Measurements from ENCODE around the gene TNNC1.

DNA sequence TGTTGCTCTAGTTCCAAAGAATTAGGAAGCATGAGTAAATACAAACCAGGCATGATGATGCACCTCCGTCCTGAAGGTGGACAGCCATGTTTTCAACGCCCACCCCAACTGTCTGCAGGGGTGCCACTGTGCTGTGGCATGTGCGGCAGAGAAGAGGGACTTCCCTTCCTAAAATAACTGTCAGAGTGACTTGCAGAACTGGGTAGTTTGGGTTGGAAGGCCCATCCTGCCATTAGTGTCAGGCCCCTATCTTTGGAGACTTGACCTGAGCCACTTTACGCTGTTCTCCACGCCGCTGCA is 23.9 kb upstream of the TNNC1 start:
- TF ChIP-seq ZNF24 (IDR thresholded peaks at IDR 0.05) (no peak), POLR2AphosphoS5 (IDR thresholded peaks at IDR 0.05; ENCODE audit: low read depth, low read length) (no peak), AHR (CRISPR knock-in tag; IDR thresholded peaks at IDR 0.05) (no peak)
- TF ChIP-seq, protein P1, sequence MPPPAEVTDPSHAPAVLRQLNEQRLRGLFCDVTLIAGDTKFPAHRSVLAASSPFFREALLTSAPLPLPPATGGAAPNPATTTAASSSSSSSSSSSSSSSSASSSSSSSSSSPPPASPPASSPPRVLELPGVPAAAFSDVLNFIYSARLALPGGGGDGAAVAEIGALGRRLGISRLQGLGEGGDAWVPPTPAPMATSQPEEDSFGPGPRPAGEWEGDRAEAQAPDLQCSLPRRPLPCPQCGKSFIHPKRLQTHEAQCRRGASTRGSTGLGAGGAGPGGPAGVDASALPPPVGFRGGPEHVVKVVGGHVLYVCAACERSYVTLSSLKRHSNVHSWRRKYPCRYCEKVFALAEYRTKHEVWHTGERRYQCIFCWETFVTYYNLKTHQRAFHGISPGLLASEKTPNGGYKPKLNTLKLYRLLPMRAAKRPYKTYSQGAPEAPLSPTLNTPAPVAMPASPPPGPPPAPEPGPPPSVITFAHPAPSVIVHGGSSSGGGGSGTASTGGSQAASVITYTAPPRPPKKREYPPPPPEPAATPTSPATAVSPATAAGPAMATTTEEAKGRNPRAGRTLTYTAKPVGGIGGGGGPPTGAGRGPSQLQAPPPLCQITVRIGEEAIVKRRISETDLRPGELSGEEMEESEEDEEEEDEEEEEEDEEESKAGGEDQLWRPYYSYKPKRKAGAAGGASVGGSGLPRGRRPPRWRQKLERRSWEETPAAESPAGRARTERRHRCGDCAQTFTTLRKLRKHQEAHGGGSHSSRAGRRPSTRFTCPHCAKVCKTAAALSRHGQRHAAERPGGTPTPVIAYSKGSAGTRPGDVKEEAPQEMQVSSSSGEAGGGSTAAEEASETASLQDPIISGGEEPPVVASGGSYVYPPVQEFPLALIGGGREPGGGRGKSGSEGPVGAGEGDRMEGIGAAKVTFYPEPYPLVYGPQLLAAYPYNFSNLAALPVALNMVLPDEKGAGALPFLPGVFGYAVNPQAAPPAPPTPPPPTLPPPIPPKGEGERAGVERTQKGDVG (CRISPR knock-in tag; IDR thresholded peaks at IDR 0.05; ENCODE audit: borderline replicate concordance): no peak
- TF ChIP-seq, protein P2, sequence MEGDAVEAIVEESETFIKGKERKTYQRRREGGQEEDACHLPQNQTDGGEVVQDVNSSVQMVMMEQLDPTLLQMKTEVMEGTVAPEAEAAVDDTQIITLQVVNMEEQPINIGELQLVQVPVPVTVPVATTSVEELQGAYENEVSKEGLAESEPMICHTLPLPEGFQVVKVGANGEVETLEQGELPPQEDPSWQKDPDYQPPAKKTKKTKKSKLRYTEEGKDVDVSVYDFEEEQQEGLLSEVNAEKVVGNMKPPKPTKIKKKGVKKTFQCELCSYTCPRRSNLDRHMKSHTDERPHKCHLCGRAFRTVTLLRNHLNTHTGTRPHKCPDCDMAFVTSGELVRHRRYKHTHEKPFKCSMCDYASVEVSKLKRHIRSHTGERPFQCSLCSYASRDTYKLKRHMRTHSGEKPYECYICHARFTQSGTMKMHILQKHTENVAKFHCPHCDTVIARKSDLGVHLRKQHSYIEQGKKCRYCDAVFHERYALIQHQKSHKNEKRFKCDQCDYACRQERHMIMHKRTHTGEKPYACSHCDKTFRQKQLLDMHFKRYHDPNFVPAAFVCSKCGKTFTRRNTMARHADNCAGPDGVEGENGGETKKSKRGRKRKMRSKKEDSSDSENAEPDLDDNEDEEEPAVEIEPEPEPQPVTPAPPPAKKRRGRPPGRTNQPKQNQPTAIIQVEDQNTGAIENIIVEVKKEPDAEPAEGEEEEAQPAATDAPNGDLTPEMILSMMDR (CRISPR knock-in tag; IDR thresholded peaks at IDR 0.05): no peak
- TF ChIP-seq, protein P3, sequence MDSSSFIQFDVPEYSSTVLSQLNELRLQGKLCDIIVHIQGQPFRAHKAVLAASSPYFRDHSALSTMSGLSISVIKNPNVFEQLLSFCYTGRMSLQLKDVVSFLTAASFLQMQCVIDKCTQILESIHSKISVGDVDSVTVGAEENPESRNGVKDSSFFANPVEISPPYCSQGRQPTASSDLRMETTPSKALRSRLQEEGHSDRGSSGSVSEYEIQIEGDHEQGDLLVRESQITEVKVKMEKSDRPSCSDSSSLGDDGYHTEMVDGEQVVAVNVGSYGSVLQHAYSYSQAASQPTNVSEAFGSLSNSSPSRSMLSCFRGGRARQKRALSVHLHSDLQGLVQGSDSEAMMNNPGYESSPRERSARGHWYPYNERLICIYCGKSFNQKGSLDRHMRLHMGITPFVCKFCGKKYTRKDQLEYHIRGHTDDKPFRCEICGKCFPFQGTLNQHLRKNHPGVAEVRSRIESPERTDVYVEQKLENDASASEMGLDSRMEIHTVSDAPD (CRISPR knock-in tag; IDR thresholded peaks at IDR 0.05): no peak

All from HepG2 (cell line).